ENCODE results near the gene LONRF2. TPM values are rescaled to one million over a fixed set of nuclear protein-coding genes. Genes with fewer than 3 reads are reported as not detected.
A peak's percentile ranks its signal among the peaks of the same experiment; 100 is the strongest.

LONRF2 gene
- total RNA-seq, 4 donors from 2014 or later, result 1.3 to 2.5 (median 2.0) TPM

DNA sequence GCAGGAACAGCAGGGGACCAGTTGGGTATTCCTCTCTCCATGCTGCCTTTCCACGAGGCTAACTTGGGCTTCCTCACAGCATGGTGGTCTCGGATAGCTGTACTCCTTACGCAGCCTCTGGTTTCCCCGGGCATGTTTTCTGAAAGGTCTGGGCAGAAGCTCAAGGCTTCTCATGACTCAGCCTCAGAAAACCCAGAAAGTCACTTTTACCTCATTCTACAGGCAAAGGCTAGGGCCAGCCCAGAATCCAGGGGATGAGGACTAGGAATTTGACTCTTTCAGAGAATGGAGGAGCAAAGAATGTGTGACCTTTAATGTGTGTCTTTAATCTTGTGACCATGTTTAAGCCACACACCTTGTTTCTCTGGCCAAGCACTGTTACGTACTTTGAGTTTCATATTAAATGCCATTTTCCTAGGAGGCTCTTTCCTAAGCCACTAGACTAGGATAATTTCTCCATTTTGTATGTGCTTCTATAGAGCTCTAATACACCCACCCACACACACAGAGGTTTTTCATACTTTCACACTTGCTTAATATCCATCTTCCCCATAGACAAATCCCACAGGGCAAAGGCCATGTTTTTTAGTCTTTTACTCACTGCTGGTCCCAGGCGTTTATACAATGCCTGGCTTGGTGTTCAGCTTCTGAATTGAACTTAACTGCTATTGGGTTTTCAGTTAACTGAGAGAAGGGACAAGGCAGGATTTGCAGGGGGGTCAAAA is 77.3 kb downstream of the LONRF2 start:
- H3K4me3 ChIP-seq, result no peak overlapping the region
- no peaks in the 10 kb centered on the region for H3K9me3 ChIP-seq
- peaks cover 4% of the 10 kb centered on the region for H3K4me1 ChIP-seq
- H3K27me3 ChIP-seq, result no peaks in the 10 kb centered on the region
- TF ChIP-seq POLR2AphosphoS5 (IDR thresholded peaks at IDR 0.05), result no peak
- no peak for TF ChIP-seq EP300 (IDR thresholded peaks at IDR 0.05)
- TF ChIP-seq POLR2A (IDR thresholded peaks at IDR 0.05), result no peak
- TF ChIP-seq, protein P1, sequence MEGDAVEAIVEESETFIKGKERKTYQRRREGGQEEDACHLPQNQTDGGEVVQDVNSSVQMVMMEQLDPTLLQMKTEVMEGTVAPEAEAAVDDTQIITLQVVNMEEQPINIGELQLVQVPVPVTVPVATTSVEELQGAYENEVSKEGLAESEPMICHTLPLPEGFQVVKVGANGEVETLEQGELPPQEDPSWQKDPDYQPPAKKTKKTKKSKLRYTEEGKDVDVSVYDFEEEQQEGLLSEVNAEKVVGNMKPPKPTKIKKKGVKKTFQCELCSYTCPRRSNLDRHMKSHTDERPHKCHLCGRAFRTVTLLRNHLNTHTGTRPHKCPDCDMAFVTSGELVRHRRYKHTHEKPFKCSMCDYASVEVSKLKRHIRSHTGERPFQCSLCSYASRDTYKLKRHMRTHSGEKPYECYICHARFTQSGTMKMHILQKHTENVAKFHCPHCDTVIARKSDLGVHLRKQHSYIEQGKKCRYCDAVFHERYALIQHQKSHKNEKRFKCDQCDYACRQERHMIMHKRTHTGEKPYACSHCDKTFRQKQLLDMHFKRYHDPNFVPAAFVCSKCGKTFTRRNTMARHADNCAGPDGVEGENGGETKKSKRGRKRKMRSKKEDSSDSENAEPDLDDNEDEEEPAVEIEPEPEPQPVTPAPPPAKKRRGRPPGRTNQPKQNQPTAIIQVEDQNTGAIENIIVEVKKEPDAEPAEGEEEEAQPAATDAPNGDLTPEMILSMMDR (IDR thresholded peaks at IDR 0.05), result no peak
- H3K36me3 ChIP-seq, result no peaks in the 10 kb centered on the region
- DNase-seq (ENCODE audit: low spot score in 2 of 2), result peak in 1 of 2 donors; percentile 24
- 85% methylated on average over 6 of the region's 6 CpGs for WGBS
- no peak overlapping the region for H3K27ac ChIP-seq

GRCh38 chr2:100243631-100244030 is 78.7 kb downstream of the LONRF2 start:
- no peak for TF ChIP-seq POLR2A (IDR thresholded peaks at IDR 0.05)
- no peak for TF ChIP-seq EP300 (IDR thresholded peaks at IDR 0.05)
- no peak for TF ChIP-seq POLR2AphosphoS5 (IDR thresholded peaks at IDR 0.05)
- TF ChIP-seq, protein P1 (IDR thresholded peaks at IDR 0.05), result no peak
- Histone ChIP-seq H3K27me3 (no peaks in the 10 kb centered on the region), H3K4me3 (no peak overlapping the region), H3K9me3 (no peaks in the 10 kb centered on the region), H3K36me3 (no peaks in the 10 kb centered on the region), H3K4me1 (peaks cover 4% of the 10 kb centered on the region), H3K27ac (no peak overlapping the region)
- 80% methylated on average over 6 of the region's 6 CpGs for WGBS
- peak in 1 of 2 donors; percentile 21 for DNase-seq (ENCODE audit: low spot score in 2 of 2)

GRCh38 chr2:100242891-100243619 is 79.2 kb downstream of the LONRF2 start:
- peak in 1 of 2 donors; percentile 73 for DNase-seq (ENCODE audit: low spot score in 2 of 2)
- H3K9me3 ChIP-seq, result no peaks in the 10 kb centered on the region
- peaks cover 4% of the 10 kb centered on the region for H3K4me1 ChIP-seq
- H3K27ac ChIP-seq, result no peak overlapping the region
- WGBS, result 59% methylated on average over 5 of the region's 6 CpGs
- H3K4me3 ChIP-seq, result no peak overlapping the region
- H3K27me3 ChIP-seq, result no peaks in the 10 kb centered on the region
- TF ChIP-seq POLR2A (IDR thresholded peaks at IDR 0.05) (no peak), EP300 (IDR thresholded peaks at IDR 0.05) (no peak), POLR2AphosphoS5 (IDR thresholded peaks at IDR 0.05) (no peak)
- TF ChIP-seq, protein P1 (IDR thresholded peaks at IDR 0.05), result peak; percentile 29 to 49
- H3K36me3 ChIP-seq, result no peaks in the 10 kb centered on the region

- H3K9me3 ChIP-seq, result no peaks in the 10 kb centered on the region
- no peak overlapping the region for H3K4me3 ChIP-seq
- no peaks in the 10 kb centered on the region for H3K36me3 ChIP-seq
- WGBS, result 80% methylated on average over 9 of the region's 11 CpGs
- peak in 1 of 2 donors; percentile 59 for DNase-seq (ENCODE audit: low spot score in 2 of 2)
- TF ChIP-seq EP300 (IDR thresholded peaks at IDR 0.05) (no peak), POLR2AphosphoS5 (IDR thresholded peaks at IDR 0.05) (no peak), POLR2A (IDR thresholded peaks at IDR 0.05) (no peak)
- TF ChIP-seq, protein P1 (IDR thresholded peaks at IDR 0.05), result no peak
- no peak overlapping the region for H3K27ac ChIP-seq
- H3K4me1 ChIP-seq, result peaks cover 4% of the 10 kb centered on the region
- no peaks in the 10 kb centered on the region for H3K27me3 ChIP-seq
These were observed 79.8 kb downstream of the LONRF2 start for GRCh38 chr2:100242476-100242875.

- no peaks in the 10 kb centered on the region for H3K36me3 ChIP-seq
- peak in 1 of 2 donors; percentile 38 for DNase-seq (ENCODE audit: low spot score in 2 of 2)
- no peak for TF ChIP-seq POLR2AphosphoS5 (IDR thresholded peaks at IDR 0.05)
- no peak for TF ChIP-seq POLR2A (IDR thresholded peaks at IDR 0.05)
- TF ChIP-seq EP300 (IDR thresholded peaks at IDR 0.05), result no peak
- TF ChIP-seq, protein P1 (IDR thresholded peaks at IDR 0.05), result no peak
- 88% methylated on average over 6 of the region's 6 CpGs for WGBS
- H3K9me3 ChIP-seq, result no peaks in the 10 kb centered on the region
- no peak overlapping the region for H3K4me3 ChIP-seq
- H3K27me3 ChIP-seq, result no peaks in the 10 kb centered on the region
- H3K4me1 ChIP-seq, result peaks cover 4% of the 10 kb centered on the region
- H3K27ac ChIP-seq, result no peak overlapping the region
These were observed 81.1 kb downstream of the LONRF2 start for GRCh38 chr2:100241236-100241635.
